CD4-positive, alpha-beta T cell treated with Interleukin-17A for 1 hour (primary cell): ENCODE data around the gene AGAP1.

Source experiments
- DNase-seq: peaks from one replicate; pipeline ENCODE4 v3.0.0-alpha.2; 2020

AGAP1 gene

DNA sequence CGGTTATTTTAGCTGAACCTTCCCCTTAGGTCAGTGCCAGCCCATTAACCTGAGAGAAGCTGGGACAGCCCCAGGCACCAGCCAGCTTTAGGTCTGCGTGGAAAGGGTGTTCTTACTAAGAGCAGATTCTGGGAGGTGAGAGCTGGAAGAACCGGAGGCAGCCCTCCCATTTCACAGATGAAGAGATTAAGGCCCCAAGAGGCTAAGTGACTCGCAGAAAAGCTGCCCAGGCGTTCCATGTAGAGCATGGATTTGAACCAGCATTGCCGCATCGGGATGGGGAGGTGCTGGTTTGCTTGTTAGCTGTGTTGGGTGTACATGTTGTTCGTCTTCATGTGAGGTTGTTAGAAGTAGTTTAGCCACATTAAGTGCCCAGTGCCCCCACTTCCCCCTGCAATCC lies 203.2 kb downstream of the AGAP1 start:
- DNase-seq, result no peak

DNA sequence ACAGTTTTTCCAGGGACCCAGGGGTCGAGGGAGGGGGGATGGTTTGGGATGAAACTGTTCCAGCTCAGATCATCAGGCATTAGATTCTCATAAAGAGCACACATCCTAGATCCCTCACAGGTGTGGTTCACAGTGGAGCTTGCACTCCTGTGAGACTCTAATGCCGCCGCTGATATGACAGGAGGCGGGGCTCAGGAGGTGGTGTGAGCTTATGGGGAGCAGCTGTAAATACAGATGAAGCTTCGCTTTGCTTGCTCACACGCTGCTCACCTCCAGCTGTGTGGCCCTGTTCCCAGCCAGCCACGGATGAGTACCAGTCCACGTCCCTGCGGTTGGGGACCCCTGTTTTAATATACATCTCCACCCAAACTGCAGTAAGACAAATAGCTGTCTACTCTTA lies 204.2 kb downstream of the AGAP1 start:
- no peak for DNase-seq

DNA sequence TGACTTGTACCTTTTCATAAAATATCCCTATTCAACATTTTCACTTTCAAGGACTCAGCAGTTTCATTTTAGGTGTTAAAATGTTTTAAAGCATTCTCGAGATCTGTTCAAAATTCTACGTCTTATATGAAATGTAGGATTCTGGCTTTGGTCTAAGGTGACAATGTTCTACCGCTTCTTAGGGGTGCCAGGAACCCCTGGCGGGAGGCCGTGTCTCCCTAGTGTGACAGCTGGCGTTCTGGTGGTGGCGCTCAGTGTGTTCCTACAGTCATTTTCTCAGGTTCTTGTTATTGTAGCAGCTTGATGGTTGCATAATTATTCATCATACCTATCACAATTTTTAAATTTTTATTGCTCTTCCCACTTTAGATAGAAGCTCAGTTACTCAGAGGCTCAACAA lies 204.6 kb downstream of the AGAP1 start:
- DNase-seq, result no peak

DNA sequence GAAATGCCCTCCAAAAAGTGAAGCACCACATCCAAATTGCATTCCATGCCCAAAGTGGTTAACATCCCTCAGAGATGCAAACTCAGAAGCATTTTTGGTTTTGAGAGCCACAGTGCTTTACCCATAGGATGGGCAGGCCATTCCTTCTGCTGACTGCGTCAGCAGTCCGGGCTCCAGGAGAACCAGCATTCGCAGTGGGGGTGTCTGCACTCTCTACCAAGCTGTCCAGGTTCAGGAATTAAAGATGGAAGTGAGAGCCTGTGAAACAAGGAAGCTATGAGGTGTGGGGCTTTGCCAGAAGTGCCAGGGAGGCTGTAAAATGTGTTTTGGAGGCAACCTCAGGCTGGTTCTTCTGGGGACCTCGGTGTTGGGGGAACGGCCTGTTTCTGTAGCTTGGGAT lies 205.7 kb downstream of the AGAP1 start:
- no peak for DNase-seq

DNA sequence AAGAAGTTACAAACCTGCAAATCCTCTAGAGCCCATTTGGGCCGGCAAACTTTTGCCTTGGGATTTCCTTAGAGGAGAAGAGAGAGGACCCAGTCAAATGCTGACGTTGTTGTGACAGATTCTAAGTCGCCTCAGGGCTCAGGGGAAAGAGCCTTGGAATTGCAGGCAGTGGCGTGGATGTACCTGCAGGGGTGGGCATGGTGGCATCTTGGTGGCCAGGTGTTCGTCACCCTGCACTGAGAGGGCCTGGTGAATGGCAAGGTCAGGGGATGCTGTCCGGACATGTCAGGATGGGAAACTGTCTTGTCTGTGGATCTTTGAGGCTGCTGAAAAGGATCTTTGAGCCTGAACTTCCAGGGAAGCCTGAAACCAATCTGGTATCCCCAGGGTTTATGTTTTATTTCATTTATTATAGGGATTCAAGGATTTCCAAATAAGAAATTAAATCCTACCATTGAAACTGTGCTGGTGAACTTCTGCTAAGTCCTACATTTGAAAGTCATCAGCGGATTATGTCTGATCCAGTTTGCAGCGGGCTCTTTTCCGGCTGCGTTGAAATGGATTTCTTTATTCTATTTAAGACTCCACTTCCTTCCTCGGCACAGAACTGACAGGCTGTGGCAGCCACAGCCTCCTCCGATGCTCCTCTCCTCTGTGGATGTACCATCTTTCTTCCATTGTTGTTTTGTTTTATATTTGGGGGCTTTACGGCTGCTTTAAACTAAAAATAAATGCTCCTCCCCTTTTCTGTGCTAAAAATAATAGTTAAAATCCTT lies 207.6 kb downstream of the AGAP1 start:
- no peak for DNase-seq

DNA sequence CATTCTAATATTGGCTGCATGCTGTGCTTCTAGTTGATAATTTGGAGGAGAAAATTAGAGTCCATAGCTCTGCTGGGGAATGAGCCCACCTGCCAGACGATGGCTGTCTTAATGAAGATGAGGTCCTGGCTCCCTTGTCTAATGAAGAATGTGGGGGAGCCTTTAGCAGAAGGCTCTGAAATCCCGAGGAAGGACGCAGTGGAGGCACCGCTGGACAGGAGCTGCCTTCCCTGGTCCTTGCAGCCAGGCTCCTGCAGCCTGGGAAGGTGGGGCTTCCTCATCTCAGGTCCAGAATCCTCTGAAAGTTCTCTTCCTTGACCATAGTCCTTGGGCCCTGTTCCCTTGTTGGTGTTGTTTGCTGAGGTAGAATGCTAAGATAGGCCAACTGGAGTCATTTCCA lies 208.3 kb downstream of the AGAP1 start:
- no peak for DNase-seq

DNA sequence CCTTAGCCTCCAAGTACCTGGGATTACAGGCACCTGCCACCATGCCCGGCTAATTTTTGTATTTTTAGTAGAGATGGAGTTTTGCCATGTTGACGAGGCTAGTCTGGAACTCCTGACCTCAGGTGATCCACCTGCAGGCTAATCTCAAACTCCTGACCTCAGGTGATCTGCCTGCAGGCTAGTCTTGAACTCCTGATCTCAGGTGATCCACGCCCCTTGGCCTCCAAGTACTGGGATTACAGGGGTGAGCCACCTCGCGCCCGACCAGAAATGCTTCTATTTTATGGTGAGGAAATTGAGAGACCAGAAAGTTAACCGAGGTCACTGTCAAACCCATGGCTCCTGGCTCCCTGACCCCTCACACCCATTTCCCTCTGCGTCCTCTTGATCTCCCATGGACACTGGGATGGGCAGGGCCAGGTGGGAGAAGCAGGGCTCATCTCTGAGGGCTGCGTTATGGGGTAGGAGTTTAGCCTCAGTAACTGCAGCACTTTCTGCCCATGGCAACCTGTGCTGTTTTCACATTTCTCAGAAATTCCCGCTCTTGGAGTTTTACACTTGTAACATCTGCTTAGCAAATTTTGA lies 210.0 kb downstream of the AGAP1 start:
- no peak for DNase-seq

DNA sequence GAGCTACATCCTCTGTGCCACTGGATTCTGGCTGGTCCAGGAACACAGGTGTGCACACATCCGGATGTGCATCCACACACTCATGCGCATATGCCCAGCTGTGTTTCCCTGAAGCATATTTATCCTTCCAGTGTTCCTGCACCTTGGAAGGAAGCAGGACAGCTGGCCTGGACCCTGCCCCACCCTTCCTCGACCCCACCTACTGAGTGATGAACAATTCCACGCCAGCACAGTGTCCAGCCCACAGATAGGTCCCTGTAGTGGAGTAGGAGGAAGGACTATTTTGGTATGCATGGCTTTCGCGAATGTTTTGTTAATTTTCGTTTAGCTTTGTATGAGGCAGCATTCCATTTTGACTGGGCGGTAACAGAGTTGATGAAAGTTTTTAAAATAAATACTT lies 211.5 kb downstream of the AGAP1 start:
- no peak for DNase-seq

DNA sequence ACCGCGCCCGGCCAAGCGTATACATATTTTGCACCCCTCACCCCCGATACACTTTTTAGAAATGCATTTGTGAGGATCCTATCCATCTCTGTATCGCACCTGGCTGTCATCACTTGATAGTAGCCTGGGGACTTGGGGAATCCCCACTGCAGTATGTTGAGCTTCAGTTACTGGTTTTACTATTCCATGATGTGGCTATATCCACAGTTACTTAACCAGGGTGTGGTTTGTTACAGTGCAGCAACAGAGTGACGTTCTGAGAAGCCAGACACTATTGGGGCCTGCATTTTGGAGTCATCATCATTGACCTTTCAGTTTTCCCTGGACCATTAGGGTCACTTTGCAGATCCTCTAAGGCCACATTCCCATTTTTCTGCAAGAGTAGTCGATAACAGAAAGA lies 212.7 kb downstream of the AGAP1 start:
- DNase-seq, result no peak

DNA sequence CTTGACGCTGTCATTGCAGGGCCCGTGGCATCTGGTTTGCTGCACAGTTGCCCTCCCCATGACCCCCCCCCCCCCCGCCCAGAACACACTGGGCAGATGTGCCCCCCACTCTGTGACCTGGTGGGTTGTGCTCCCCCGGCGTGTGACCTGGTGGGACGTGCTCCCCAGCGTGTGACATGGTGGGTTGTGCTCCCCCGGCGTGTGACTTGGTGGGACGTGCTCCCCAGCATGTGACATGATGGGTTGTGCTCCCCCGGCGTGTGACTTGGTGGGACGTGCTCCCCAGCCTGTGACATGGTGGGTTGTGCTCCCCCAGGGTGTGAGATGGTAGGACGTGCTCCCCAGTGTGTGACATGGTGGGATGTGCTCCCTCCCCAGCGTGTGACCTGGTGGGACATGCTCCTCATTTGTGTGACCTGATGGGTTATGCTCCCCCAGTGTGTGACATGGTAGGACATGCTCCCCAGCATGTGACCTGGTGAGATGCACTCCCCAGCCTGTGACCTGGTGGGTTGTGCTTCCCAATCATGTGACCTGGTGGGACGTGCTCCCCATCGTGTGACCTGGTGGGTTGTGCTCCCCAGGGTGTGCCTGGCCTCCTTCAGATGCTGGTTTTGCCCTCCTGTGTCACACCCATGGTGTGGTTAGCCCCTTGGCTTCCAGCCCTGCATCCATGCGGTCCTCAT lies 213.7 kb downstream of the AGAP1 start:
- DNase-seq, result no peak

DNA sequence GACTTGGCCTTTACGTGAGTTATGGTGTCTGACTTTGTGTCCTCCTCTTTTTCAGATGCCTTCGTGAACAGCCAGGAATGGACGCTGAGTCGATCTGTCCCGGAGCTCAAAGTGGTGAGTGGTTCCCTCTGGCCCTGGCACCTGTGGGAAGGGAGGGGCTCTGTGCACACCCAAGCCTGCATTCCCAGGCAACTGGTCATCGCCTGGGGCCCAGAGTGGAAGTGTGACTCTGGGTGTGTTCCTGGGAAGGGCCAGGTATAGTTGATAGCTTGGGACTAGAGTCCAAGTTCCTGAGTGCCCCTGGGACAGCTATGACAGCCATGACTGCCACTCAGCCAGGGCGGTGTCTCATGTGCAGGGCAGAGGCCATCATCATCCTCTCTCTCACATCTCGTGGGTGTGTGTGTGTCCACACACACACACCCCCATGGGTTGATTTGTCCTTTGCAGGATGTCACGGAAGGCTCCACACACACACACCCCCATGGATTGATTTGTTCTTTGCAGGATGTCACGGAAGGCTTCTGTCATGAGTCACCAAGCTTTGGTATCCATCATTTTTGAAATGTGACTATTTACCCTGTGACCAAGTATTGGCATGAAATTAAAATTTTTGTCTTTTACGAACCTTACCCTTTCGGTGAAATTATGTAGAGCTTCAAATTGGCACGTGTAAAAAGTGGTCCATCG lies 215.4 kb downstream of the AGAP1 start:
- DNase-seq, result no peak

DNA sequence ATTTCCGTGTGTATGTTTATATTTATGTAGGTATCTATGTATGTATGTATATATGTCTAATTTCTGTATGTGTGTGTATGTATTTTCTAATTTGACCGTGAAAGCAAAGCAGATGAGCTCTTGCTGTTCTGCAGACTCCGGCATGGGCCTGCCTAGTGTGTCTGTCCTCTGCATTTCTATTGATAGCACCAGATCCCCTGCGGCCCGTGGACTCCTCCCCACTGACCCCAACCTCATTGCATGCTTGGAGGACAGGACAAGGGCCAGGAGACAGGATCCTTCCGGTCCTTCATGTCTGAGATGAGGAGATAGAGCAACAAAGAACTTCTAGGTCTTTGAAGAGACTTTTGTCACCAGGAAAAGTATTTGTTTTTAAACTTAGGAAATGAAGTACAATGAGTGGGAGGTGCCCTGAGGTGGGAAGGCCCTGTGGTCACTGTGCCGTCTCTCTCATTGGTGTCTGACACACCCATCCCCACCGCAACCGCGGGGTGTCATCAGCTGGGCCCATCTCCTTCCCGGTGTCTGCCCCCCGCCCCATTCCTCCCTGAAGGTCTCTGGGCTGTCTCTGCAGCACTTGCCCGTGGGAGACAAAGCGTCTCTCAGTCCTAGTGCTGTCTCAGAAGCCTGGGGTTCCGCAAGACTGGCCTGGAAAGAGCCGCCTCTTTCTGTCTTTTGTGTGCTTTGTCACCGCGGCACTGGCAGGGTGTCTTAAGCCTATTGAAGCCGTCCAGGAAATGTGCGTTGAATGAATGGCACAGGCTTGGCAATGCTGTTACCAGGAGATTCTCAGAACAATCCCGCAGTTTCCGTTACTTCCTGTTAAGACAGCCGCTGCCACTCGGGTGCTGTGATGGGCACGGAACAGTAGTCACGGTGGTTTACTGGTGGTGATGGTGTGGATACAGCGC lies 216.4 kb downstream of the AGAP1 start:
- DNase-seq, result no peak

DNA sequence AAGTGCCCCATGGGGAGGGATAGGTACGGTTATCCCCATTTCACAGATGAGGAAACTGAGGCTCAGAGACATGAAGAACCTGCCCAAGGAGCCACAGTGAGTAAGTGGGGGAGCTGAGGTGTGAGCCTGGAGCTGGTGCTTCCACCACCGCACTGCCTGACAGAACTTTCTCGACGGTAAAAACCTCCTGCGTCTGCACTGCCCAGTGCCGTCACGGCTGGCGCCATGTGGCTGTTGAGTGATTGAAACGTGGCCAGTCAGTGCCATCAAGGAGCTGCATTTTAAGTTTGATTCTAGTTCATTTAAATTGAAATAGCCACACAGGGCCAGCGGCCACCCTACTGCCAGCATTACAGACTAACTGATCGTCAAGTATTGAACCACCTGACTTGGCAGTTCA lies 217.1 kb downstream of the AGAP1 start:
- DNase-seq, result no peak

DNA sequence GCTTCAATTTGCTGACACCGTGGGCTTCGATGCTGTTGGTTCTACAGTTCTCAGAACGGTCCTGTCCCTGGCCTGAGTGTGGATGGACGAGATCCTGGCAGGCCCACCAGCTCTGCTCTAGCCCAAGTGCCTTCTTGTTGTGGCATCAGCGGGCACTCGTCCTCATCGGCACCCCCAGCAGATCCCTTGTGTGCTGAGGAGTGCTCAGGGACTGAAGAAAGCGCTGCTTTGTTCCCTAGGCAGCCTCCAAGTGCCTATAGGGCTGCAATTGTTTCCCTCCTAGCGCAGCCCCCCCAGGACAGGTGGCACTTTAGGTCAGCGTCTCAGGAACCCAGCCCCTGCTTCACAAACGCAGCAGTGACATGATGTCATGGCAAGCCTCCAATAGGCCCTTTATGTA lies 217.7 kb downstream of the AGAP1 start:
- DNase-seq, result no peak

DNA sequence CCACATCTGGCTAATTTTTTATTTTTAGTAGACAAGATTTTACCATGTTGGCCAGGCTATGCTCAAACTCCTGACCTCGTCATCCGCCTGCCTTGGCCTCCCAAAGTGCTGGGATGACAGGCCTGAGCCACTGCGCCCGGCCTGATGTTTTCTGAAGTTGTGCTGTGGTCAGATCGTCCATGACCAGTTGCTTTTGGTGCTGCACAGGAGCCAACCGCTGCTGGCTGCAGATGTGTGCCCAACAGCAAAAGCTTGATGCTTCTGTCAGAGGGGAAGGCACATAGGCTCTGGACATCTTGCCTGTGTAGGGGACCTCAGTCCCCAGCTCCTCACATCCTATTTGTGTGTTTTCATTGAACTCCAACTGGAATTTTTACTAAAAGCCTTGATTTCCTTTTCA lies 218.3 kb downstream of the AGAP1 start:
- DNase-seq, result no peak

DNA sequence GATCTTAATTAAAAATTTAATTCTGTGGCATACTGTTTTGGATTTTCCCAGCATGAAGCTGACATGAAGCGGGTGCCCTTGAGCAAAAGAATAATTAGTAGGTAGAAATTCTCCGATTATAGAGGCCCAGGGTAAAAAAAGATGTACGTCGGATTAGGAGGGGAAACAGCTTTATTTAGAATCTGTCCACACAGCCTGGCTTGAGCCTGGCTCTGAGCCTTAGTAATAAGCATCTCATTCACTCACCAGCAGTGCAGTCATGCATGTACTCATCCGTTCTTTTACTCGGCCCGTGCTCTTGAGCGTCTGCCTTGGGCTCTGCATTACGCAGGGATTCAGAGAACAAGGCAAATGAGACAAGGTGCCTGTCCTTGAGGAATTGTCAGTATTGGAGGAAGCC lies 219.3 kb downstream of the AGAP1 start:
- no peak for DNase-seq

DNA sequence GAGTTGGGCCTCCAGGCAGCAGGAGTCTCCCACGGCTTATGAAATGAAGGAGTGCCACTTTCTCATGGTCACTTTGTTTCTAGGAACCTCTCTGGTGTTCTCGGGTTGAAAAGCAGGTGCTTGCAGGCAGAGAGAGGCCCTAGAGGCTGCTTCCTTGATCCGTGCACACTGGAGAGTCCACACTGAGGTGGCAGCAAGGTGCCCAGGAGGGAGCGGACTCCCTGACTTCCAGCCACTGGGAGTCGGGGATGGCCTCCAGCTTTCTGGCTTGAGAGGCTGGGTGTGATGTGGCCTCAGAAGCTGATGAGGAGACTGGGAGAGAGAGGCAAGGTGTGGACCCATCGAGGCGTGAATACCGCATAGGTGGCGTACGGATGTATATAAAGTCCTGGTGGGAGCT lies 221.8 kb downstream of the AGAP1 start:
- DNase-seq, result no peak

DNA sequence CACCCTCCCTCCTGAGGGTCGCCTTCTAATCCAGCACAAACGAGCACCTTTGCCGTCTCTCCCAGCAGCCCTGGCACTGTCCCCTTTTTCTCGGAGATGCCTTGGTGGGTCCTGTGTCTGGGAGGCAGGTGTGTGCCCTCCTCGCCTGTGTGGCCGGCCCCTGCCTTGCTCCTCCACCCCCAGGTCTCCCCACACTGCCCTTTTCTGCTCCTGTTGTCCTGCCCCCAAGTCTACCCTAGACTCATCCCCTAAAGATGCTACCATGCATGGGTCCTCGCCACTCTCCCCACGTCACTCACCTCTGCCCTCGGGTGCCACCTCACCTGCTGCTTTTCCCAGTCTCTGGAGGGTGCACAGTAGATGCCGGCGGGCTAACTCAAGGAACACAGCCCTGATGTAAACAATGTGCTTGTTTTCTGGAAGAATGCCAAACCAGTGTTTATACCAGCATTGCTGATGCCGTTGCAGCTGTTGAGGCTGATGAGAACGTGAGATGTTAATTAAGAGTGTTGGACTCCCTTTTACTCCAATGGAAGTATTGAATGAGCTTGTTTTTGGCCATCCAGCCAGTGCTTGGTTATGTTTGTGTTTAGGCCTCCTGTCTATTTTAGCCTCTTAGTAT lies 223.1 kb downstream of the AGAP1 start:
- no peak for DNase-seq

DNA sequence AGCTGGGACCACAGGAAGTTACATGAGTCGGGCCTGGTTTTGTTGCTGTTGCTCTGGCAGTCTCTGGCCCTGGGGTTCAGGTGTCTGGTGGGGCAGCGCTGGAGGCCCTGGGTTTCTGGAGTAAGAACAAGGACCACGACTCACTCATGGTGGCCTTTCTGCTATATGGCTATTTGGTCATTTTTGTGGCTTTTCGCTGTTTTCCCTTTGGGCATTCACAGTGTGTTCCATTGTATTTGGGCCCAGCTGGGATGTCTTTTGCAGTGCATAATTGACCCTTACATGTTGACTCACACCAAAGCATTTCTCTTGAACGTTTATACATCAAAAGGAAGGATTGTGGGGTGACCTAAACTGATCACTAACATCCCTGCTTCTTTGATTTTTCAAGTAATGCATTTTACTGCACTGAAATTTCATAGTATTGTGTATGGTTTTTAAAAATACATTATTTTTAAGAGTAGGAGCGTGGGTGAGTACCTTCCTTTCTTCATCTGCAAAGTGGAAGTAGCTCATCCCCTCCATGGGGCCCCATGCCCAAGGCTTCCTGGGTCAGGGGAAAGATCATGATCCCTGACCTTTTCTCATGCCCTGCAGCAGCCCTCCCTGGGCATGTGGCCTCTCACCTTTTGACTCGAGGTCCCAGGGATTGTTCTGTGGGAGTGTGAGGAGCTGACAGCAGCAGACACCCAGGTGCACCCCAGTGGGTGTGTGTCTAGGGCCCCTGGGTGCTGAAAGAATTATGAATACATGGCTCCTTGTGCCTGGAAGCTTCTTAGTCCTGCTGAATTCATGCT lies 225.5 kb downstream of the AGAP1 start:
- DNase-seq, result no peak

DNA sequence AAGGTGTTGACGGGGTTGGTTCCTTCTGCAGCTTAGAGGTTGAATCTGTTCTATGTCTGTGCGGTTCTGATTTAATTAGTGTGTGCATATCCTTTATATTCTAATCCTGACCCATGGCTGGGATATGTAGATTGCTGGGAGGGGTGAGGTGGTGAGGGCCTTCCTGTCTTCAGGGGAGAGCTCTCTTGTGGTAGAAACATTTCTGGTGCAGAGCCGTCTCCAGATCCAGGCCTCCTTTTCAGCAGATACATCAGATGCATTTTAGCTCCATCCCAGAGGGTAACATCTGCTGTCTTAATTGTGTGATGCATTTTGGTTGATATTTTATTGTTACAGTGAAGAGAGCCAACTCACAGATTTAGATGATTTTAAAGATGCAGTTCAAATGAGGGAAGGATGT lies 227.8 kb downstream of the AGAP1 start:
- no peak for DNase-seq

DNA sequence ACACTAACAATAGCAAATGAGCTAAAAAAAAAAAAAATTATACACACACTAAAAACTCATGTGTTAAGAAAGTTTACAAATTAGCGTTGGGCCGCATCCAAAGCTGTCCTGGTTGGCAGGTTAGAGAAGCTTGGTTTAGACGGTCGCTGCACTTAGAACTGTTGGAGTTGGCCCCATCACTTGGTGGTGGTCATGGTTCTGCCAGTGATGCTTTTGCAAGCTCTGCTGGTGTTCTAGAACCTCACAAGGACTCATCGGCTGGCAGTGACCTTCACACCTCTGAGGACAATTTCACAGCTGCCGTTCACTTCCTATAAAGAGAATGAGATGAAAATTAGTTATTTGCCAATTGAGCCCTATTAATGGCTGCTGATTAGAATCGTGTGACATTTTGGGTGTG lies 229.0 kb downstream of the AGAP1 start:
- no peak for DNase-seq
